Fibroblast of lung (primary cell): ENCODE results near the gene RNF112. TPM values are rescaled to one million over a fixed set of nuclear protein-coding genes. Genes with fewer than 3 reads are reported as not detected.

Experiments
- DNase-seq, 2 donors: peaks; one replicate each; pipeline versions ENCODE4 v3.0.0 to v3.0.0-alpha.2; 2010; ENCODE audit warnings: low read depth in 2 of 2
- H2AFZ ChIP-seq: 2 replicates; pipeline ENCODE4 v1.5.1; 2012; ENCODE audit warnings: low read length, control low read depth, inconsistent platforms
- H3K27ac ChIP-seq: 2 replicates; pipeline ENCODE4 v1.5.1; 2011; ENCODE audit warnings: low read length, control low read depth; ENCODE audit not compliant: insufficient read depth
- H3K27me3 ChIP-seq: 2 replicates; pipeline ENCODE4 v1.5.1; 2011; ENCODE audit warnings: mild to moderate bottlenecking, low read length; ENCODE audit not compliant: control insufficient read depth, insufficient read depth
- H3K36me3 ChIP-seq: 2 replicates; pipeline ENCODE4 v1.5.1; 2011; ENCODE audit warnings: low read length; ENCODE audit not compliant: control insufficient read depth, insufficient read depth
- H3K4me1 ChIP-seq: 2 replicates; pipeline ENCODE4 v1.5.1; 2011; ENCODE audit warnings: low read length; ENCODE audit not compliant: control insufficient read depth, insufficient read depth; ENCODE audit errors: extremely low read depth
- H3K4me2 ChIP-seq: 2 replicates; pipeline ENCODE4 v1.5.1; 2011; ENCODE audit warnings: low read length, control low read depth; ENCODE audit not compliant: insufficient read depth; ENCODE audit errors: extremely low read depth
- H3K4me3 ChIP-seq, 4 experiments: fragments of 200-600 bp in 1 of 4; sonication (generic) in 1 of 4; replicated peaks in 1 of 4; 2 replicates each; pipeline ENCODE4 v1.5.1; 2011 to 2016; ENCODE audit warnings: low read length in 4 of 4, low read depth in 3 of 4, mild to moderate bottlenecking in 3 of 4, control low read depth in 2 of 4, inconsistent platforms in 1 of 4, mixed read lengths in 1 of 4; ENCODE audit not compliant: insufficient read depth in 1 of 4; ENCODE audit errors: control extremely low read depth in 1 of 4
- H3K79me2 ChIP-seq: 2 replicates; pipeline ENCODE4 v1.5.1; 2012; ENCODE audit warnings: mild to moderate bottlenecking, low read length, inconsistent platforms; ENCODE audit not compliant: control insufficient read depth, insufficient read depth
- H3K9ac ChIP-seq: 2 replicates; pipeline ENCODE4 v1.5.1; 2011; ENCODE audit warnings: mild to moderate bottlenecking, low read length, control low read depth; ENCODE audit not compliant: insufficient read depth
- H3K9me3 ChIP-seq: 2 replicates; pipeline ENCODE4 v1.5.1; 2012; ENCODE audit warnings: low read depth, low read length; ENCODE audit not compliant: control insufficient read depth, insufficient read depth
- H4K20me1 ChIP-seq: 2 replicates; pipeline ENCODE4 v1.5.1; 2011; ENCODE audit warnings: low read length; ENCODE audit not compliant: control insufficient read depth, insufficient read depth; ENCODE audit errors: extremely low read depth
- CTCF ChIP-seq, 2 donors: IDR thresholded peaks in 1 of 2; conservative IDR thresholded peaks in 1 of 2; 1 replicate in 1 of 2; 2 replicates in 1 of 2; pipeline ENCODE4 v1.5.1; 2011 to 2012; ENCODE audit warnings: low read length in 2 of 2, control low read depth in 1 of 2, inconsistent platforms in 1 of 2, low read depth in 1 of 2, mild to moderate bottlenecking in 1 of 2
- EZH2 ChIP-seq: IDR thresholded peaks from 2 replicates; pipeline ENCODE4 v1.5.1; 2012; ENCODE audit warnings: low read length, control low read depth, mild to moderate bottlenecking; ENCODE audit errors: missing control alignments
- polyA plus RNA-seq, 2 donors: library from polyadenylated mRNA; depleted of rRNA in 1 of 2; stranded (reverse) in 1 of 2; unstranded in 1 of 2; fragments of >200 nt; gene quantifications; 2 replicates each; pipeline ENCODE4 v1.2.1, GENCODE V29; 2011 to 2012; ENCODE audit warnings: missing spikeins in 1 of 2
- total RNA-seq: library from RNA; depleted of rRNA; stranded (reverse); fragments of >200 nt; gene quantifications from 2 replicates; pipeline ENCODE4 v1.2.1, GENCODE V29; 2014

RNF112 gene
- total and polyA plus RNA-seq, 2 donors (not counting 1 experiment from before 2014, with no cell fraction given): 1.5 to 21.5 TPM

- Histone ChIP-seq H3K27me3 (peaks cover 9% of the 10 kb centered on the region), H3K9me3 (no peaks in the 10 kb centered on the region), H3K27ac (no peak overlapping the region), H3K4me2 (no peak overlapping the region), H3K4me1 (peaks cover 8% of the 10 kb centered on the region), H3K36me3 (no peaks in the 10 kb centered on the region), H3K79me2 (no peaks in the 10 kb centered on the region), H4K20me1 (no peaks in the 10 kb centered on the region), H2AFZ (no peak overlapping the region), H3K4me3 (no peak overlapping the region), H3K9ac (no peak overlapping the region)
- TF ChIP-seq EZH2 (no peak), CTCF (conservative IDR thresholded peaks at IDR 0.05 in 1 of 2, IDR thresholded peaks at IDR 0.05 in 1 of 2; ENCODE audit: low read depth in 1 of 2, low read length in 2 of 2) (no peak)
- DNase-seq: no peak
Measured at GRCh38 chr17:19453296-19453695, 42.3 kb downstream of the RNF112 start.

- TF ChIP-seq CTCF (conservative IDR thresholded peaks at IDR 0.05 in 1 of 2, IDR thresholded peaks at IDR 0.05 in 1 of 2; ENCODE audit: low read depth in 1 of 2, low read length in 2 of 2) (no peak), EZH2 (no peak)
- Histone ChIP-seq H3K27me3 (peaks cover 9% of the 10 kb centered on the region), H3K79me2 (no peaks in the 10 kb centered on the region), H3K4me2 (no peak overlapping the region), H4K20me1 (no peaks in the 10 kb centered on the region), H3K4me3 (no peak overlapping the region), H3K9ac (no peak overlapping the region), H2AFZ (no peak overlapping the region), H3K36me3 (no peaks in the 10 kb centered on the region), H3K9me3 (no peaks in the 10 kb centered on the region), H3K27ac (no peak overlapping the region), H3K4me1 (peaks cover 6% of the 10 kb centered on the region)
- no peak for DNase-seq
Measured at GRCh38 chr17:19454074-19454473, 43.0 kb downstream of the RNF112 start.

- peaks cover 9% of the 10 kb centered on the region for H3K27me3 ChIP-seq
- H2AFZ ChIP-seq: no peak overlapping the region
- H3K27ac ChIP-seq: no peak overlapping the region
- no peaks in the 10 kb centered on the region for H3K79me2 ChIP-seq
- TF ChIP-seq EZH2 (no peak), CTCF (conservative IDR thresholded peaks at IDR 0.05 in 1 of 2, IDR thresholded peaks at IDR 0.05 in 1 of 2; ENCODE audit: low read depth in 1 of 2, low read length in 2 of 2) (no peak)
- DNase-seq: no peak
- no peak overlapping the region for H3K4me2 ChIP-seq
- H4K20me1 ChIP-seq: no peaks in the 10 kb centered on the region
- no peak overlapping the region for H3K9ac ChIP-seq
- H3K9me3 ChIP-seq: no peaks in the 10 kb centered on the region
- H3K36me3 ChIP-seq: no peaks in the 10 kb centered on the region
- H3K4me3 ChIP-seq: no peak overlapping the region
- H3K4me1 ChIP-seq: no peaks in the 10 kb centered on the region
Measured at GRCh38 chr17:19456016-19456927, 45.2 kb downstream of the RNF112 start.
